HCT116 (cell line): ENCODE measurements around the gene CSN3.

ENCODE experiments used
- CEBPB ChIP-seq: IDR thresholded peaks from 2 replicates; pipeline ENCODE4 v1.6.1; 2012; ENCODE audit warnings: low read depth
- ELF1 ChIP-seq: IDR thresholded peaks from 2 replicates; pipeline ENCODE4 v1.6.1; 2012; ENCODE audit warnings: low read depth, borderline replicate concordance
- EZH2 ChIP-seq: fragments of 200-600 bp; sonication (generic); IDR thresholded peaks from 2 replicates; pipeline ENCODE4 v1.6.1; 2017; ENCODE audit warnings: antibody characterized with exemption, mixed run types
- EZH2phosphoT487 ChIP-seq: fragments of 200-600 bp; IDR thresholded peaks from 2 replicates; pipeline ENCODE4 v1.6.1; 2018; ENCODE audit warnings: antibody characterized with exemption, borderline replicate concordance
- JUND ChIP-seq: IDR thresholded peaks from 2 replicates; pipeline ENCODE4 v1.6.1; 2012
- POLR2A ChIP-seq: IDR thresholded peaks from 2 replicates; pipeline ENCODE4 v1.7.0; 2011; ENCODE audit warnings: borderline replicate concordance; ENCODE audit not compliant: insufficient read depth, insufficient read length; ENCODE audit errors: extremely low read depth
- POLR2AphosphoS5 ChIP-seq: IDR thresholded peaks from 2 replicates; pipeline ENCODE4 v1.6.1; 2011; ENCODE audit warnings: mild to moderate bottlenecking, low read depth, low read length, moderate library complexity
- RAD21 ChIP-seq: IDR thresholded peaks from 2 replicates; pipeline ENCODE4 v1.6.1; 2012; ENCODE audit warnings: low read depth, mild to moderate bottlenecking
- SRF ChIP-seq: IDR thresholded peaks from 2 replicates; pipeline ENCODE4 v1.6.1; 2012; ENCODE audit warnings: low read depth
- YY1 ChIP-seq: IDR thresholded peaks from 2 replicates; pipeline ENCODE4 v1.6.1; 2011; ENCODE audit warnings: low read length, low read depth, moderate library complexity, mild to moderate bottlenecking; ENCODE audit not compliant: insufficient replicate concordance; ENCODE audit errors: extremely low read depth
- ZBTB33 ChIP-seq: IDR thresholded peaks from 2 replicates; pipeline ENCODE4 v1.6.1; 2011; ENCODE audit warnings: mild to moderate bottlenecking, low read length, moderate library complexity; ENCODE audit not compliant: insufficient replicate concordance; ENCODE audit errors: extremely low read depth
- ZNF274 ChIP-seq: fragments of 200-500 bp; sonication (Bioruptor generic); IDR thresholded peaks from 2 replicates; pipeline ENCODE4 v1.6.1; 2014; ENCODE audit warnings: mild to moderate bottlenecking, low read depth, low read length, inconsistent platforms
- TF ChIP-seq, protein P1 (sequence below): IDR thresholded peaks from 2 replicates; pipeline ENCODE4 v1.6.1; 2012
- TF ChIP-seq, protein P2 (sequence below), 3 experiments: fragments of 200-600 bp in 1 of 3; sonication (generic) in 1 of 3; IDR thresholded peaks in 2 of 3; conservative IDR thresholded peaks in 1 of 3; 2 replicates each; pipeline ENCODE4 v1.5.1; 2012 to 2017; ENCODE audit warnings: low read depth in 2 of 3, low read length in 2 of 3, antibody characterized with exemption in 1 of 3, borderline replicate concordance in 1 of 3, control low read depth in 1 of 3, mild to moderate bottlenecking in 1 of 3, mixed read lengths in 1 of 3, mixed run types in 1 of 3, moderate library complexity in 1 of 3; ENCODE audit not compliant: insufficient read depth in 1 of 3

- TF ChIP-seq, protein P1, sequence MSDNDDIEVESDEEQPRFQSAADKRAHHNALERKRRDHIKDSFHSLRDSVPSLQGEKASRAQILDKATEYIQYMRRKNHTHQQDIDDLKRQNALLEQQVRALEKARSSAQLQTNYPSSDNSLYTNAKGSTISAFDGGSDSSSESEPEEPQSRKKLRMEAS, result no peak
- no peak for TF ChIP-seq EZH2
- TF ChIP-seq POLR2AphosphoS5, result no peak
- no peak for TF ChIP-seq RAD21
- TF ChIP-seq, protein P2, sequence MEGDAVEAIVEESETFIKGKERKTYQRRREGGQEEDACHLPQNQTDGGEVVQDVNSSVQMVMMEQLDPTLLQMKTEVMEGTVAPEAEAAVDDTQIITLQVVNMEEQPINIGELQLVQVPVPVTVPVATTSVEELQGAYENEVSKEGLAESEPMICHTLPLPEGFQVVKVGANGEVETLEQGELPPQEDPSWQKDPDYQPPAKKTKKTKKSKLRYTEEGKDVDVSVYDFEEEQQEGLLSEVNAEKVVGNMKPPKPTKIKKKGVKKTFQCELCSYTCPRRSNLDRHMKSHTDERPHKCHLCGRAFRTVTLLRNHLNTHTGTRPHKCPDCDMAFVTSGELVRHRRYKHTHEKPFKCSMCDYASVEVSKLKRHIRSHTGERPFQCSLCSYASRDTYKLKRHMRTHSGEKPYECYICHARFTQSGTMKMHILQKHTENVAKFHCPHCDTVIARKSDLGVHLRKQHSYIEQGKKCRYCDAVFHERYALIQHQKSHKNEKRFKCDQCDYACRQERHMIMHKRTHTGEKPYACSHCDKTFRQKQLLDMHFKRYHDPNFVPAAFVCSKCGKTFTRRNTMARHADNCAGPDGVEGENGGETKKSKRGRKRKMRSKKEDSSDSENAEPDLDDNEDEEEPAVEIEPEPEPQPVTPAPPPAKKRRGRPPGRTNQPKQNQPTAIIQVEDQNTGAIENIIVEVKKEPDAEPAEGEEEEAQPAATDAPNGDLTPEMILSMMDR (IDR thresholded peaks at IDR 0.05 in 2 of 3, conservative IDR thresholded peaks at IDR 0.05 in 1 of 3; ENCODE audit: borderline replicate concordance in 1 of 3, insufficient read depth in 1 of 3, low read depth in 2 of 3, low read length in 2 of 3), result no peak
- no peak for TF ChIP-seq POLR2A
- TF ChIP-seq ELF1, result no peak
- no peak for TF ChIP-seq EZH2phosphoT487
- TF ChIP-seq YY1, result no peak
- no peak for TF ChIP-seq ZBTB33
- no peak for TF ChIP-seq ZNF274
- no peak for TF ChIP-seq CEBPB
- TF ChIP-seq SRF, result no peak
- TF ChIP-seq JUND, result no peak
Measured at GRCh38 chr4:70236125-70236524, 6.3 kb upstream of the CSN3 start.
